ENCODE measurements around the gene HMGN5. TPM values are rescaled to one million over a fixed set of nuclear protein-coding genes. Genes with fewer than 3 reads are reported as not detected.

HMGN5 gene
- total RNA-seq, 1 experiment from 2014 or later, result 13.0 TPM

- Histone ChIP-seq H3K23ac (ENCODE audit: insufficient read length, low read depth, low read length) (no peak overlapping the region), H3K79me2 (ENCODE audit: insufficient read depth, low read length) (peaks cover 4% of the 10 kb centered on the region; the same call in 1 of the 2 replicates), H4K8ac (replicated peaks; ENCODE audit: insufficient read length, low read depth, low read length) (no peak overlapping the region), H3K4ac (ENCODE audit: low read depth, low read length) (no peak overlapping the region), H3K14ac (ENCODE audit: insufficient read depth, low read length) (no peak overlapping the region), H3K4me1 (ENCODE audit: insufficient read depth, low read length) (no peaks in the 10 kb centered on the region), H4K91ac (ENCODE audit: insufficient read length, low read depth, low read length) (no peak overlapping the region), H2BK120ac (ENCODE audit: low read depth, low read length, poor library complexity, severe bottlenecking) (no peak overlapping the region), H2BK12ac (ENCODE audit: insufficient read length, low read depth, low read length) (no peak overlapping the region), H3K9me3 (ENCODE audit: control insufficient read depth, low read depth, low read length) (no peaks in the 10 kb centered on the region), H3K56ac (ENCODE audit: insufficient read length, low read depth, low read length) (no peak overlapping the region), H3K9ac (ENCODE audit: extremely low read depth, insufficient read length, low read length) (no peak overlapping the region), H4K20me1 (ENCODE audit: control insufficient read depth, insufficient read depth, insufficient read length) (no peaks in the 10 kb centered on the region), H4K5ac (ENCODE audit: insufficient read length, low read depth, low read length) (no peak overlapping the region), H3K79me1 (ENCODE audit: insufficient read depth, low read depth, low read length, poor library complexity, severe bottlenecking) (no peaks in the 10 kb centered on the region), H3K27me3 (ENCODE audit: insufficient read depth, low read length) (no peaks in the 10 kb centered on the region), H2BK15ac (ENCODE audit: low read depth, low read length) (no peak overlapping the region), H3K23me2 (ENCODE audit: insufficient read length, low read depth, low read length, poor library complexity, severe bottlenecking) (peaks cover 3% of the 10 kb centered on the region), H2BK5ac (ENCODE audit: insufficient read length, low read length) (no peak overlapping the region), H2AK5ac (ENCODE audit: insufficient read length, low read length) (no peak overlapping the region), H3T11ph (ENCODE audit: low read length) (no peak overlapping the region), H2BK20ac (ENCODE audit: low read depth, low read length, poor library complexity, severe bottlenecking) (no peak overlapping the region), H3K18ac (ENCODE audit: insufficient read length, low read depth, low read length) (no peak overlapping the region), H2AFZ (ENCODE audit: low read length) (no peak overlapping the region), H3K27ac (ENCODE audit: insufficient read length, low read depth, low read length) (no peak overlapping the region), H3K4me2 (ENCODE audit: insufficient read depth, insufficient read length, low read length) (no peak overlapping the region)
- peaks cover 5 to 14% (median 12%) of the 10 kb centered on the region in 3 experiments; a peak in 6 of 7 replicates for H3K36me3 Mint-ChIP-seq (ENCODE audit: insufficient read depth in 1 of 3, low read depth in 3 of 3)
- WGBS (ENCODE audit: extremely low coverage, insufficient read length, low lambda C conversion rate), result no CpG with 5 or more reads among the region's 2 CpGs
- no peak for DNase-seq
- no peaks in the 10 kb centered on the region; the same call in 1 of the 2 replicates for H3K27me3 Mint-ChIP-seq (ENCODE audit: low read depth)
- TF ChIP-seq CTCF (conservative IDR thresholded peaks at IDR 0.05), result no peak
- no peak overlapping the region for H3K4me3 Mint-ChIP-seq
- H3K27ac Mint-ChIP-seq, result no peak overlapping the region
- peaks cover 12 to 20% of the 10 kb centered on the region in 2 experiments; a peak in 3 of 4 replicates for H3K4me1 Mint-ChIP-seq
- peaks cover 61 to 63% of the 10 kb centered on the region in 2 experiments for H3K9me3 Mint-ChIP-seq
Measured at GRCh38 chrX:81205551-81205950, 3.8 kb upstream of the HMGN5 start.
